Left lung (tissue), 10 donors: ENCODE measurements around the gene PIEZO2. TPM values are rescaled to one million over a fixed set of nuclear protein-coding genes. Genes with fewer than 3 reads are reported as not detected.

Experiments used
- ATAC-seq: fragments of 200-7000 bp; cut with Tn5 transposase; one replicate; pipeline ENCODE4 v1.9.1; 2020; ENCODE audit warnings: moderate library complexity
- DNase-seq, 4 donors: peaks; one replicate each; pipeline ENCODE4 v3.0.0-alpha.2; 2013 to 2020
- H3K27ac ChIP-seq, 2 donors: fragments of 200-600 bp; sonication (generic) in 1 of 2; one replicate each; pipeline versions ENCODE4 v1.5.0 to v1.8.0; 2020 to 2021
- H3K27me3 ChIP-seq, 2 donors: fragments of 200-600 bp; sonication (generic) in 1 of 2; one replicate each; pipeline versions ENCODE4 v1.5.0 to v1.8.0; 2020 to 2021
- H3K36me3 ChIP-seq, 2 donors: fragments of 200-600 bp; sonication (generic) in 1 of 2; one replicate each; pipeline versions ENCODE4 v1.5.0 to v1.8.0; 2020 to 2021
- H3K4me1 ChIP-seq, 2 donors: fragments of 200-600 bp; one replicate each; pipeline ENCODE4 v1.8.0; 2021
- H3K4me3 ChIP-seq, 2 donors: fragments of 200-600 bp; sonication (generic) in 1 of 2; one replicate each; pipeline versions ENCODE4 v1.5.0 to v1.8.0; 2020 to 2021; ENCODE audit warnings: mild to moderate bottlenecking in 1 of 2
- H3K9me3 ChIP-seq, 2 donors: fragments of 200-600 bp; sonication (generic) in 1 of 2; one replicate each; pipeline versions ENCODE4 v1.5.0 to v1.8.0; 2020 to 2021
- intact Hi-C, 2 donors: fragments of 100-400 bp; cut with DNase I; formaldehyde crosslinking; loops; one replicate each; pipeline versions ENCODE4 v1.11.2 to v1.14.2; 2022
- polyA plus RNA-seq, 6 donors: library from polyadenylated mRNA; unstranded; fragments of 120-200 nt; gene quantifications; one replicate each; pipeline ENCODE4 v1.2.1, GENCODE V29; 2013; ENCODE audit not compliant: insufficient read length in 6 of 6
- total RNA-seq, 2 donors: library from RNA; stranded (reverse); fragmentation: NEBNext Ultra II Directional; extraction: Animal tissue kit (Norgen Biotek cat#: 25700); gene quantifications; one replicate each; pipeline ENCODE4 v1.2.1, GENCODE V29; 2021
- TF ChIP-seq, protein P1 (sequence below), 2 donors: fragments of 200-600 bp; sonication (generic) in 1 of 2; IDR thresholded peaks; one replicate each; pipeline versions ENCODE4 v1.5.0 to v1.8.0; 2021; ENCODE audit warnings: antibody characterized with exemption in 2 of 2
- donor health status: DM: no; HTN: yes; CAD: no.
- donor health status: DM: no; HTN: no; CAD: no.

PIEZO2 gene
- total and polyA plus RNA-seq, 8 donors: 40.3 to 270 (median 233) TPM

DNA sequence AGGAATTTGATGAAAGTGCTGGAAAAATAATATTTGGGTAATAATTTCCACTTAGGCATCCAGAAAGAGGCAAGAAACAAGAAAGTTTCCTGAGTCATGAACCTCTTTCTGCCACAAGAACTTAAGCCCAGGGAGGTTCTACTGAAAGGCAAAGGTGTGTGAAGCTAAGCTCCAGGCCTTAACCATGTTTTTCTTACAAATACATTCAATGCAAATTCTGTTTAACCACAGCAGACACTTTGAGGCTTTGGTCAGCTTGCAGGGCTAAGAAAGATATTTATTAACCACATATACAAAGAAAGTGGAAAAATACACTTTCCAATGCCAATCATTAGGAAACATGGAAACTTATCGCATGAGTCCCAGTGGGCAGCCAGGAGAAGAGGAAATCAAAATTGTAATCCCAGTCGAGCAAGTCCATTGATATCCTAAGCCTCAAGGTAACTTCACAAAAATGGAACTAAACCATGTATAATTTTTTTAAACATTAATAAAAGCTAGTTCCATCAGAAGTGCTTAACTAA lies 68.3 kb downstream of the PIEZO2 start:
- H3K27ac ChIP-seq: no peak overlapping the region
- DNase-seq: no peak

GRCh38 chr18:11078491-11078890 lies 70.9 kb downstream of the PIEZO2 start:
- intact Hi-C loops: no loop called here
- Histone ChIP-seq H3K4me3 (no peak overlapping the region), H3K9me3 (no peaks in the 10 kb centered on the region), H3K27me3 (no peaks in the 10 kb centered on the region), H3K27ac (no peak overlapping the region), H3K4me1 (no peaks in the 10 kb centered on the region), H3K36me3 (no peaks in the 10 kb centered on the region)
- DNase-seq (no peak), ATAC-seq (no peak)
- TF ChIP-seq, protein P1, sequence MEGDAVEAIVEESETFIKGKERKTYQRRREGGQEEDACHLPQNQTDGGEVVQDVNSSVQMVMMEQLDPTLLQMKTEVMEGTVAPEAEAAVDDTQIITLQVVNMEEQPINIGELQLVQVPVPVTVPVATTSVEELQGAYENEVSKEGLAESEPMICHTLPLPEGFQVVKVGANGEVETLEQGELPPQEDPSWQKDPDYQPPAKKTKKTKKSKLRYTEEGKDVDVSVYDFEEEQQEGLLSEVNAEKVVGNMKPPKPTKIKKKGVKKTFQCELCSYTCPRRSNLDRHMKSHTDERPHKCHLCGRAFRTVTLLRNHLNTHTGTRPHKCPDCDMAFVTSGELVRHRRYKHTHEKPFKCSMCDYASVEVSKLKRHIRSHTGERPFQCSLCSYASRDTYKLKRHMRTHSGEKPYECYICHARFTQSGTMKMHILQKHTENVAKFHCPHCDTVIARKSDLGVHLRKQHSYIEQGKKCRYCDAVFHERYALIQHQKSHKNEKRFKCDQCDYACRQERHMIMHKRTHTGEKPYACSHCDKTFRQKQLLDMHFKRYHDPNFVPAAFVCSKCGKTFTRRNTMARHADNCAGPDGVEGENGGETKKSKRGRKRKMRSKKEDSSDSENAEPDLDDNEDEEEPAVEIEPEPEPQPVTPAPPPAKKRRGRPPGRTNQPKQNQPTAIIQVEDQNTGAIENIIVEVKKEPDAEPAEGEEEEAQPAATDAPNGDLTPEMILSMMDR (IDR thresholded peaks at IDR 0.05): no peak

More for the DNA sequence above, 68.3 kb downstream of the PIEZO2 start:
- TF ChIP-seq, protein P1 (IDR thresholded peaks at IDR 0.05): no peak
- ATAC-seq: no peak
- Histone ChIP-seq H3K9me3 (no peaks in the 10 kb centered on the region), H3K4me3 (no peak overlapping the region), H3K4me1 (no peaks in the 10 kb centered on the region), H3K27me3 (no peaks in the 10 kb centered on the region), H3K36me3 (no peaks in the 10 kb centered on the region)
- intact Hi-C loops: no loop called here

DNA sequence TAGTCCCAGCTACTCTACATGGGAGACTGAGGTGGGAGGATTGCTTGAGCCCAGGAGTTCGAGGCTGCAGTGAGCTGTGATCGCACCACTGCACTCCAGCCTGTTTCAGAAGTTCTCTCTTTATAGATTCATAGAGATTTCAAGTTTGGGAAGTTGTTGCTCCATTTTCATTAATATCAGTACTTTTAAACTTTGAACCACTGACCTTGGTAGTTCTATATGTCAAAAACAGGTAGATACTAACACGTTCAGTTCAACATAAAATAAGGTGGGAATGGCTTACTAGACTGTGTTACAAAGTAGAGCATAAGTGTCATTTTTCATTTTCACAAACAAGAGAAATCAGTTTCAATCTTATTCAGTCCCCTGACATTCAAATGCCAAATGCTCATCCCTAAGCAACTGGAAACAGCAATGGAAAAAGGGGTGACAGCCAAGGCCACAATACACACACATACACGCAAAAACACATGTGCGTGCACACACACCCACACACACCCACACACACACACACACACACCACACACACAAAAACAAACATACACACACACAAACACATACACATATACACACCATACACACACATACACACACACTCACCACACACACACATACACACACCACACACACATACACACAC lies 71.7 kb downstream of the PIEZO2 start:
- no peaks in the 10 kb centered on the region for H3K36me3 ChIP-seq
- DNase-seq (no peak), ATAC-seq (no peak)
- H3K9me3 ChIP-seq: no peaks in the 10 kb centered on the region
- intact Hi-C loops: no loop called here
- H3K27me3 ChIP-seq: no peaks in the 10 kb centered on the region
- TF ChIP-seq, protein P1 (IDR thresholded peaks at IDR 0.05): no peak
- no peak overlapping the region for H3K4me3 ChIP-seq
- H3K4me1 ChIP-seq: no peaks in the 10 kb centered on the region
- H3K27ac ChIP-seq: no peak overlapping the region

- no peaks in the 10 kb centered on the region for H3K27me3 ChIP-seq
- DNase-seq (peak in 1 of 4 donors; percentile 45), ATAC-seq (no peak)
- no peaks in the 10 kb centered on the region for H3K36me3 ChIP-seq
- H3K4me3 ChIP-seq: no peak overlapping the region
- intact Hi-C loops: no loop called here
- no peaks in the 10 kb centered on the region for H3K9me3 ChIP-seq
- no peak overlapping the region for H3K27ac ChIP-seq
- H3K4me1 ChIP-seq: no peaks in the 10 kb centered on the region
- TF ChIP-seq, protein P1 (IDR thresholded peaks at IDR 0.05): no peak
Observed at GRCh38 chr18:11074889-11075288, 74.5 kb downstream of the PIEZO2 start.

DNA sequence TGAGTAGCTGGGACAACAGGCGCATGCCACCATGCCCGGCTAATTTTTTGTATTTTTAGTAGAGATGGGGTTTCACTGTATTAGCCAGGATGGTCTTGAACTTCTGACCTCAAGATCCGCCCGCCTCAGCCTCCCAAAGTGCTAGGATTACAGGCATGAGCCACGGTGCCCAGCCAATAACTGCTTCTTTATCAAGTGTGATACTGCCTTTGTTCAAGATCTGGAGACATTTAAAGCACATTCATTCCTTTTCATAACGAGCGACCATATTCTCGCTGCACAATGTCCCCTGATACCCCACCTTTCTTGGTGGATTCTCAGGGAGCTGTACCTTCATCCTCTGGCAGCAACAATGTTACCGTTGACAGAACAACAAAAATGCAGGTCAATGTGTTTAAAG lies 75.4 kb downstream of the PIEZO2 start:
- H3K27ac ChIP-seq: no peak overlapping the region
- no peaks in the 10 kb centered on the region for H3K27me3 ChIP-seq
- H3K9me3 ChIP-seq: no peaks in the 10 kb centered on the region
- no peak for DNase-seq
- no peak overlapping the region for H3K4me3 ChIP-seq
- H3K4me1 ChIP-seq: no peaks in the 10 kb centered on the region
- H3K36me3 ChIP-seq: no peaks in the 10 kb centered on the region
- intact Hi-C loops: no loop called here
- no peak for ATAC-seq
- TF ChIP-seq, protein P1 (IDR thresholded peaks at IDR 0.05): no peak
